Subcutaneous abdominal adipose tissue (tissue), 5 donors: Measurements from ENCODE around the gene CLEC4M.
"Not testable (repeated sequence)": the region's sequence is repeated elsewhere in the genome, so short reads cannot be mapped to it uniquely, and the experiment has no call there.

Source experiments
- H3K27ac ChIP-seq: one replicate; pipeline ENCODE4 v1.7.0; 2013; ENCODE audit warnings: low read depth, mild to moderate bottlenecking, inconsistent platforms, low read length, moderate library complexity
- H3K27me3 ChIP-seq, 5 donors: one replicate each; pipeline ENCODE4 v1.7.0; 2013; ENCODE audit warnings: low read length in 5 of 5, inconsistent platforms in 1 of 5; ENCODE audit not compliant: control insufficient read depth in 5 of 5, insufficient read depth in 4 of 5
- H3K36me3 ChIP-seq, 5 donors: one replicate each; pipeline ENCODE4 v1.7.0; 2013; ENCODE audit warnings: low read length in 5 of 5; ENCODE audit not compliant: control insufficient read depth in 5 of 5, insufficient read depth in 5 of 5
- H3K4me1 ChIP-seq, 5 donors: one replicate each; pipeline ENCODE4 v1.7.0; 2013; ENCODE audit warnings: low read length in 5 of 5, mild to moderate bottlenecking in 3 of 5, moderate library complexity in 1 of 5; ENCODE audit not compliant: control insufficient read depth in 5 of 5, insufficient read depth in 5 of 5
- H3K4me3 ChIP-seq, 5 donors: one replicate each; pipeline ENCODE4 v1.7.0; 2013; ENCODE audit warnings: low read length in 5 of 5, low read depth in 1 of 5
- H3K9ac ChIP-seq, 5 donors: one replicate each; pipeline ENCODE4 v1.7.0; 2013; ENCODE audit warnings: low read length in 5 of 5, mild to moderate bottlenecking in 4 of 5, moderate library complexity in 3 of 5
- H3K9me3 ChIP-seq, 5 donors: one replicate each; pipeline ENCODE4 v1.7.0; 2013; ENCODE audit warnings: low read length in 5 of 5; ENCODE audit not compliant: control insufficient read depth in 5 of 5
- donor health status: healthy.
- donor health status: healthy.
- donor health status: healthy.
- donor health status: healthy.
- donor health status: healthy.

The CLEC4M gene

GRCh38 chr19:7792281-7792680, 29.2 kb downstream of the CLEC4M start:
- H3K4me3 ChIP-seq = no peak overlapping the region
- peaks cover 0 to 4% (median 0%) of the 10 kb centered on the region in 5 donors for H3K36me3 ChIP-seq
- peaks cover 16 to 27% (median 23%) of the 10 kb centered on the region in 5 donors for H3K27me3 ChIP-seq
- no peak overlapping the region for H3K9ac ChIP-seq
- no peak overlapping the region for H3K27ac ChIP-seq
- H3K4me1 ChIP-seq = peaks cover 0 to 7% (median 0%) of the 10 kb centered on the region in 5 donors
- peaks cover 0 to 6% (median 0%) of the 10 kb centered on the region in 5 donors for H3K9me3 ChIP-seq

DNA sequence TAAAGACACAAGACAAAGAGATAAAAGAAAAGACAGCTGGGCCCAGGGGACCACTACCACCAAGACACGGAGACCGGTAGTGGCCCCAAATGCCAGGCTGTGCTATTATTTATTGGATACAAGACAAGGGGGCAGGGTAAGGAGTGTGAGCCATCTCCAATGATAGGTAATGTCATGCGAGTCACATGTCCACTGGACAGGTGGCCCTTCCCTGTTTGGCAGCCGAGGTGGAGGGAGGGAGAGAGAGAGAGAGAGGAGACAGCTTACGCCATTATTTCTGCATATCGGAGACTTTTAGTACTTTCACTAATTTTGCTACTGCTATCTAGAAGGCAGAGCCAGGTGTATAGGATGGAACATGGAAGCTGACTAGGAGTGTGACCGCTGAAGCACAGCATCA, 29.7 kb downstream of the CLEC4M start:
- H3K36me3 ChIP-seq, H3K9me3 ChIP-seq, H3K9ac ChIP-seq, H3K4me1 ChIP-seq, H3K4me3 ChIP-seq, H3K27ac ChIP-seq: not testable (repeated sequence)
- H3K27me3 ChIP-seq = peaks cover 12 to 23% (median 20%) of the 10 kb centered on the region in 5 donors

- H3K36me3 ChIP-seq = peaks cover 0 to 4% (median 0%) of the 10 kb centered on the region in 5 donors
- peaks cover 5 to 19% (median 13%) of the 10 kb centered on the region in 5 donors for H3K27me3 ChIP-seq
- H3K9me3 ChIP-seq = peaks cover 0 to 6% (median 0%) of the 10 kb centered on the region in 5 donors
- peaks cover 0 to 7% (median 0%) of the 10 kb centered on the region in 5 donors for H3K4me1 ChIP-seq
- no peak overlapping the region for H3K9ac ChIP-seq
- no peak overlapping the region for H3K27ac ChIP-seq
- H3K4me3 ChIP-seq = no peak overlapping the region
Measured at GRCh38 chr19:7793493-7793892, 30.4 kb downstream of the CLEC4M start.

GRCh38 chr19:7795555-7796161, 32.6 kb downstream of the CLEC4M start:
- H3K4me1 ChIP-seq = peaks cover 0 to 7% (median 4%) of the 10 kb centered on the region in 5 donors
- peaks cover 0 to 6% (median 0%) of the 10 kb centered on the region in 5 donors for H3K9me3 ChIP-seq
- peaks cover 0 to 9% (median 4%) of the 10 kb centered on the region in 5 donors for H3K27me3 ChIP-seq
- no peak overlapping the region for H3K4me3 ChIP-seq
- H3K36me3 ChIP-seq = peaks cover 0 to 4% (median 0%) of the 10 kb centered on the region in 5 donors
- H3K27ac ChIP-seq = no peak overlapping the region
- no peak overlapping the region for H3K9ac ChIP-seq

GRCh38 chr19:7799640-7800355, 36.8 kb downstream of the CLEC4M start:
- Histone ChIP-seq H3K27ac (no peak overlapping the region), H3K4me3 (peak overlapping the region in 2 of 5 donors; percentile 19 to 48)

DNA sequence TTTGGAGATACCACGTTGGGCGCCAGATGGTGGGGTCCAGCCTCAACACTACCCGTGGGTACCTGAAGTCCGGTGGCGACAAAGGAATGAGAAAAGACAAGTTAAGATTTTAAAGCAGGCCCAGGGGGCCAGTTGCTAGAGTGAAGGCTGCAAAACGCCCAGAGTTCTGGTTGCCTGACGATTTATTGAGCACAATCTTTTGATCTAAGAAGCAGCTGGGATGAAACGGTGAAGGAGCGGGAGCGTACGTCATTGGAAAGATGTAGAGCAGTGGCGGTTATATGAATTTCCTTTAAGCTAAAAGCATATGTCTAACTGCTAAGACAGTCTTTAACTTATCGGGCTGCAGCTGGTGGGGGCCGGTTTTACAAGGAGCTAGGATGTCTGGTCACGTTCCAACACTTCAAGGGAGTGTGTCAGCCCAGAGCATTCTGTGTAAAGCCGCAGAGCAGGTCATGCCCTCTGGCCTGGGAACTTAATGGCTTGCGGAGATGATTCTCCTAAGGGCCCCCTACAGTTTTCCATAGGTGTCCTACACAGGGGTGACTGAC, 38.1 kb downstream of the CLEC4M start:
- Histone ChIP-seq H3K9ac (no peak overlapping the region), H3K36me3 (no peaks in the 10 kb centered on the region), H3K27ac (no peak overlapping the region), H3K4me3 (no peak overlapping the region), H3K9me3 (peaks cover 0 to 6% (median 2%) of the 10 kb centered on the region in 5 donors), H3K4me1 (peaks cover 0 to 7% (median 4%) of the 10 kb centered on the region in 5 donors), H3K27me3 (peaks cover 3 to 19% (median 13%) of the 10 kb centered on the region in 5 donors)

More at GRCh38 chr19:7799640-7800355, 36.8 kb downstream of the CLEC4M start:
- Histone ChIP-seq H3K9me3 (peaks cover 0 to 6% (median 2%) of the 10 kb centered on the region in 5 donors), H3K4me1 (peaks cover 0 to 7% (median 4%) of the 10 kb centered on the region in 5 donors), H3K9ac (peak overlapping the region in 1 of 5 donors; percentile 30), H3K27me3 (peaks cover 3 to 16% (median 11%) of the 10 kb centered on the region in 5 donors), H3K36me3 (no peaks in the 10 kb centered on the region)

DNA sequence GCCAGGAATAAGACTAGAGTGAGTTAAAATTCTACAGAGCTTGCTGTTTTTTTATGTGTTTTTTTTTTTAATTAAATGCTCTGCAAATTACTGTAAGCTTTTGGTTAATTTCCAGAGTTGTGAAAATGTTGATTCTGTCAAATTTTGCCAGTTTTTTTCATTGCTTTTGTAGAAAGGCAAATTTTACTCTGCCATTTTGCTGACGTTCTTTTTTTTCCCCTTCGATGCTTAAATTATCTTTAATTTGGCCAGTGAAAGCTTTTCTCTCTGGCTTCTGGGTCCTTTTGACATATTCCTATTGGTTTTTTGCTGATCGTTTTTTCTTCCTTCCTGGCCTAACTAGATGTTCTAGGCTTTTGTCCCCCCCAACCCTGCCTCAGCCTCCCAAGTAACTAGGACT, 43.2 kb downstream of the CLEC4M start:
- no peaks in the 10 kb centered on the region for H3K36me3 ChIP-seq
- H3K9ac ChIP-seq = no peak overlapping the region

GRCh38 chr19:7806876-7807275, 43.8 kb downstream of the CLEC4M start:
- no peak overlapping the region for H3K4me3 ChIP-seq
- H3K9me3 ChIP-seq = peaks cover 3 to 10% (median 5%) of the 10 kb centered on the region in 5 donors
- H3K27me3 ChIP-seq = peaks cover 3 to 18% (median 13%) of the 10 kb centered on the region in 5 donors
- H3K4me1 ChIP-seq = no peaks in the 10 kb centered on the region
- H3K27ac ChIP-seq = no peak overlapping the region
- no peak overlapping the region for H3K9ac ChIP-seq
- H3K36me3 ChIP-seq = no peaks in the 10 kb centered on the region

More for the DNA sequence above, 43.2 kb downstream of the CLEC4M start:
- H3K9me3 ChIP-seq = peaks cover 0 to 7% (median 1%) of the 10 kb centered on the region in 5 donors
- peaks cover 3 to 18% (median 13%) of the 10 kb centered on the region in 5 donors for H3K27me3 ChIP-seq
- H3K27ac ChIP-seq = no peak overlapping the region
- H3K4me3 ChIP-seq = no peak overlapping the region
- no peaks in the 10 kb centered on the region for H3K4me1 ChIP-seq

GRCh38 chr19:7808108-7808507, 45.1 kb downstream of the CLEC4M start:
- Histone ChIP-seq H3K9me3 (peaks cover 6 to 13% (median 11%) of the 10 kb centered on the region in 5 donors), H3K9ac (no peak overlapping the region), H3K36me3 (no peaks in the 10 kb centered on the region), H3K4me1 (no peaks in the 10 kb centered on the region), H3K27ac (no peak overlapping the region), H3K4me3 (no peak overlapping the region), H3K27me3 (peaks cover 0 to 16% (median 9%) of the 10 kb centered on the region in 5 donors)

DNA sequence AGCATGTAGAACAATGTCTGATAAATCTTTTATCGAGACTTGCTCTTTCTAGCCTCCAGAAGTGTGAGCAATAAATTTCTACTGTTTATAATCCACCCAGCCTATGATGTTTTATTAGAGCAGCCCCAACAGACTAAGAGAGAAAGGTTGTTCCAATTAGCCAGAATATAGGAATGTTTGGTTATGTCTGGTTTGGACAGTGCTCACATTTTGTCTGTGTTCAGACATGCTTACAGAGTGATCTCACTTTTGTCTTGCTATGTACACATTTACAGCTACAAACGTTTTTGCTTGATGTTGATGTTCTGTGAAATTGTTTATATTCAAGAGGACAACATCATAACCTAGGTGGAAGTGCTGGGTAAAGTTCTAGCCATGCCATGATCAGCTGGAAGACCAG, 48.9 kb downstream of the CLEC4M start:
- H3K9ac ChIP-seq = no peak overlapping the region
- H3K27ac ChIP-seq = no peak overlapping the region
- peaks cover 0 to 4% (median 2%) of the 10 kb centered on the region in 5 donors for H3K4me1 ChIP-seq
- peaks cover 6 to 18% (median 11%) of the 10 kb centered on the region in 5 donors for H3K9me3 ChIP-seq
- H3K27me3 ChIP-seq = peaks cover 0 to 5% (median 3%) of the 10 kb centered on the region in 5 donors
- no peaks in the 10 kb centered on the region for H3K36me3 ChIP-seq
- no peak overlapping the region for H3K4me3 ChIP-seq
